ENCODE data around the gene PAPSS2. TPM values are rescaled to one million over a fixed set of nuclear protein-coding genes. Genes with fewer than 3 reads are reported as not detected.

PAPSS2 gene
- total RNA-seq, 4 donors from 2014 or later = 4.4 to 20.1 (median 14.1) TPM

- no peak for TF ChIP-seq CTCF (IDR thresholded peaks at IDR 0.05)
- TF ChIP-seq EP300 (IDR thresholded peaks at IDR 0.05) = no peak
- TF ChIP-seq POLR2A (IDR thresholded peaks at IDR 0.05) = no peak
- TF ChIP-seq POLR2AphosphoS5 (IDR thresholded peaks at IDR 0.05) = no peak
- no peak overlapping the region for H3K27ac ChIP-seq
- no peaks in the 10 kb centered on the region for H3K27me3 ChIP-seq
- no peaks in the 10 kb centered on the region for H3K4me1 ChIP-seq
- no peak overlapping the region for H3K4me3 ChIP-seq
- H3K36me3 ChIP-seq = no peaks in the 10 kb centered on the region
- ATAC-seq = no peak
- WGBS, 2 donors (ENCODE audit: low coverage in 1 of 2) = 68 to 77% methylated on average over 4 of the region's 4 CpGs
- H3K9me3 ChIP-seq = no peaks in the 10 kb centered on the region
Observed at GRCh38 chr10:87694011-87694794, 34.5 kb downstream of the PAPSS2 start.

GRCh38 chr10:87695074-87695473 lies 35.4 kb downstream of the PAPSS2 start:
- no peaks in the 10 kb centered on the region for H3K36me3 ChIP-seq
- 91 to 100% methylated on average over 1 to 3 of the region's 3 CpGs for WGBS, 2 donors (ENCODE audit: low coverage in 1 of 2)
- no peaks in the 10 kb centered on the region for H3K9me3 ChIP-seq
- ATAC-seq = no peak
- H3K27ac ChIP-seq = no peak overlapping the region
- H3K4me3 ChIP-seq = no peak overlapping the region
- no peak for TF ChIP-seq POLR2A (IDR thresholded peaks at IDR 0.05)
- no peak for TF ChIP-seq POLR2AphosphoS5 (IDR thresholded peaks at IDR 0.05)
- no peak for TF ChIP-seq EP300 (IDR thresholded peaks at IDR 0.05)
- H3K27me3 ChIP-seq = no peaks in the 10 kb centered on the region
- H3K4me1 ChIP-seq = no peaks in the 10 kb centered on the region

DNA sequence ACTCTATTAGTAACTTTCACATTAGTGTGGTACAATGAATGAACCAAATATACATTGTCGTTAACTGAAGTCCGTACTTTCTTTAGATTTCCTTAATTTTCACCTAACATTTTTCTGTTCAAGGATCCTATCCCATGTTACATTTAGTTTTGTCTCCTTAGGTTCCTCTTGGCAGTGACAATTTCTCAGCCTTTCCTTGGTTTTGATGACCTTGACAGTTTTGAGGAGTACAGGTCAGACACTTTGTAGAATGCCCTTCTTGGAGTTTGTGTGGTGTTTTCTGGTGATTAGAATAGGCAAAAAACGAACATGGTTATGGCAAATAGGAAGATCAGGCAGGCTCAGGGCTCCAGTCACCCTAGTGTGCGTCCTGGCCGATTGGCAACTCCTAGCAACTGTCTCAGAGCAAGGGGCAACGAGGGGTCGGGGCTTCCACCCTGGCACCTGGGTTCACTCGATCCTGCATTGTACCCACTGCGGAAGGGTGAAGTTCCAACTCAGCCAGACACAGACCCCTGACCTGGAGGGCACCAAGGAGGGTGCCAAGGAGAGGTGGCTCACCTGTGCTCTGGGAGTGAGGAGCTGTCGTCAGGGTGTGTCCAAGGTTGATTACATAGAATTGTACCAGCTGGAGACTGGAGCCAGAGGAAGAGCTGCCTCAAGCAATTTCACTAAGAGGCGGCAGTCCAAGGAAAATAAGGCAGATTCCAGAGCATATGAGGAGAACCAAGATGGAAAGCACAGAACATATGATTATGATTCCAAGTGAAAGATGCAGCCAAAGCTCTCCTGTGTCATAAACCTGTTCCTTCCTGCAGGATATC lies 37.5 kb downstream of the PAPSS2 start:
- no peak for ATAC-seq
- TF ChIP-seq POLR2AphosphoS5 (IDR thresholded peaks at IDR 0.05) (no peak), EP300 (IDR thresholded peaks at IDR 0.05) (no peak), POLR2A (IDR thresholded peaks at IDR 0.05) (no peak), CTCF (IDR thresholded peaks at IDR 0.05) (no peak)
- Histone ChIP-seq H3K4me3 (no peak overlapping the region), H3K36me3 (no peaks in the 10 kb centered on the region), H3K9me3 (no peaks in the 10 kb centered on the region), H3K27ac (no peak overlapping the region), H3K4me1 (no peaks in the 10 kb centered on the region), H3K27me3 (no peaks in the 10 kb centered on the region)
- 84 to 92% methylated on average over 2 to 4 of the region's 11 CpGs for WGBS, 2 donors (ENCODE audit: low coverage in 1 of 2)

DNA sequence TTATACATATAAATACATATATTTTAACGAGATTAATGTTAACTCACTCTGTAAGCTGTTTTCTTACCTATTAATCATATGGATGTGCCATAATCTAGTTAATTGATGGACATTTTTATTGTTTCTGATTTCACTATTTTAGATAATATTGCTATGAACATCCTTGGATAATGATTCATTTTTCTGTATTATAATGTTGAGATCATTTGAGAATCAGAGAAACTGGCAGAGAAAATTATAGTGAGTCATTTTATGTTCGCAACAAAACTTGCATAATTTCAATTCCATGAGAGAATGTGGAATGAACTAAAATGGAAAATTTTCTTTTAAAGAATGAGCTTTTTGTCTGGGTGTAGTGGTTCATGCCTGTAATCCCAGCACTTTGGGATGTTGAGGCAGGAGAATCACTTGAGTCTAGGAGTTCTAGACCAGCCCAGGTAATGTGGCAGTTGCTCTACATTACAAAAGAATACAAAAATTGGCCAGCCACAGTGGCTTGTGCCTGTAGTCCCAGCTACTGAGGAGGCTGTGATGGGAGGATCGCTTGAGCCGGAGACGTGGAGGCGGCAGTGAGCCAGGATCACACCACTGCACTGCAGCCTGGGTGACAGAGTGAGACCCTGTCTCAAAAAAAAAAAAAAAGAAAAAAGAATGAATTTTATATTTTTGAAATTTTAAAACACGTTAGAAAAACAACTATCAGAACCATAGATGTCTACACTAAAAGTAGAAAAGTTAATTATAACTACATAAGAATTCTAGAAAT lies 40.5 kb downstream of the PAPSS2 start:
- Histone ChIP-seq H3K27ac (peak overlapping the region in 3 of 4 donors; percentile 43 to 62 (median 47)), H3K4me3 (no peak overlapping the region), H3K36me3 (no peaks in the 10 kb centered on the region), H3K4me1 (no peaks in the 10 kb centered on the region), H3K27me3 (no peaks in the 10 kb centered on the region), H3K9me3 (no peaks in the 10 kb centered on the region)
- WGBS, 2 donors (ENCODE audit: low coverage in 1 of 2) = 63 to 80% methylated on average over 3 to 6 of the region's 7 CpGs
- peak; percentile 68 for ATAC-seq
- TF ChIP-seq CTCF (IDR thresholded peaks at IDR 0.05) (no peak), POLR2AphosphoS5 (IDR thresholded peaks at IDR 0.05) (no peak), POLR2A (IDR thresholded peaks at IDR 0.05) (no peak), EP300 (IDR thresholded peaks at IDR 0.05) (no peak)
